Measurements from ENCODE around the gene EXOC2.

GRCh38 chr6:527989-528673, 164.8 kb downstream of the EXOC2 start:
- TF ChIP-seq EP300 (IDR thresholded peaks at IDR 0.05; ENCODE audit: borderline replicate concordance), result no peak
- no peak for TF ChIP-seq RAD21 (IDR thresholded peaks at IDR 0.05; ENCODE audit: low read depth)
- no peak for TF ChIP-seq TCF12 (IDR thresholded peaks at IDR 0.05; ENCODE audit: low read depth)
- TF ChIP-seq REST (IDR thresholded peaks at IDR 0.05; ENCODE audit: low read depth), result no peak
- no peak for TF ChIP-seq YY1 (IDR thresholded peaks at IDR 0.05; ENCODE audit: low read depth)
- TF ChIP-seq CREB1 (IDR thresholded peaks at IDR 0.05; ENCODE audit: low read depth), result no peak
- no peak for TF ChIP-seq TAF1 (IDR thresholded peaks at IDR 0.05; ENCODE audit: low read depth)
- no peak for TF ChIP-seq EGR1 (IDR thresholded peaks at IDR 0.05)
- no peak for TF ChIP-seq MAX (IDR thresholded peaks at IDR 0.05)
- no peak for TF ChIP-seq ZBTB7A (IDR thresholded peaks at IDR 0.05; ENCODE audit: low read depth)
- no peak for TF ChIP-seq TEAD4 (IDR thresholded peaks at IDR 0.05)
- no peak for TF ChIP-seq CEBPB (IDR thresholded peaks at IDR 0.05)
- TF ChIP-seq USF1 (IDR thresholded peaks at IDR 0.05), result no peak
